GM18505 (cell line): ENCODE measurements around the gene LRRC47.

Source experiments
- ATAC-seq: cut with Tn5 transposase; IDR thresholded peaks from one replicate; pipeline ENCODE4 v1.9.1; 2021; ENCODE audit not compliant: unreplicated experiment
- POLR2A ChIP-seq: IDR thresholded peaks from 4 replicates; pipeline ENCODE4 v1.6.1; 2011; ENCODE audit warnings: borderline replicate concordance; ENCODE audit not compliant: insufficient read depth, insufficient read length; ENCODE audit errors: extremely low read depth

Gene LRRC47

DNA sequence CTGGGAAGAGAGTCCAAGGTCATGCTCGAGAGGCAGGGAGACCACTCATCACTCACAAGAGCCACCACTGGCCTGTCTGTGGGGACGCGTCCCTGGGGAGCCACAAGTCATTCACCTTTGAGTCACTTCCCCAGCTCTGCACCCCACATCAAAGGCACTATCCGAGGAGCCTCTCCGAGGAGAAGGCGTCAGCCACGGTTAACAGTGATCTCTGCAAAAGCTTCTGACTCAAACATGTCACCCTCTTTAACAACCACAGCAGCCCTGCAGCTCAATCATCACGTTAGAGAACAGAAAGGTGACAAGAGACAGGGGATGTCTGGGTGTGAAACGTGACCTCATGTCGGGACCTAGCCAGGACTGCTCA, 9.0 kb downstream of the LRRC47 start:
- no peak for ATAC-seq
- TF ChIP-seq POLR2A = no peak

DNA sequence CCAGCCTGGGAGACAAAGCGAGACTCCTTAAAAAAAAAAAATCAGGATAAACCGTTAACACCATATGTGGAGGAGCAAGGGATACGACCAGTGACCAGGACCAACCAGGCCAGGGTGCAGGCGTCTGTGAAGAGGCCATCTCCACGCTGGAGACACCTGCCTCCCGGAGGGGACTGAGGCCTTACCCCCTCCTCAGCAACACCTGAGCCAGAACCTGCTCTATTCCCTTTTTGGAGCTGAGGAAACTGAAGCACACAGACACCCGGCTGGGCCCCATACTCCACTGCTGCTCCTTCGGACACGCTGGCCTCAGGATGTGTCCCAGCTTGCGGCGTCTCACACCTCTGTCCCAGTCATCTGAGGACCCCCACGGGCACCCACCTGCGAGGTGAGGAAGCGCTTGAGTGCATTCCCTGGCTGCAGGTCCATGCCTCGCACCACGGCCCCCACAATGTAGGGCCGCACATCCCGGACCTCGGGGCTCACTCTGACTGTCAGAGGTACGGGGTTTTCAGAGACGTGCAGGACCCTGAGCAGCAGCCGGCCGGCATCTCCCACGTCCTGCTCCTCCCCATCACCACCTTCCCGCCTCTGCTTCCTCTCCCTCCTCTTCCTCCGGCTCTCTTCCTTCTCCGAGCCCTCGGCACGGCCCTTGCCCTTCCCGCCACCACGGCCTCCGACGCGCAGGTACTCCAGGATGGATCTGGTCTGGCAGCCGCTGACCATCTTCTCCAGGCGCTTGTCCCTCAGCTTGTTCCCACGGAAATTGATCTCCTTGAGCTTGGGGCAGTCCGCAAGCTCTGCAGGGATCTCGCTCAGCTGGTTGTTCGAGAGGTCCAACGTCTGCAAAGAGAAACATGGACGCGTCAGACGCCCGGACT, 9.6 kb downstream of the LRRC47 start:
- no peak for TF ChIP-seq POLR2A
- ATAC-seq = no peak

DNA sequence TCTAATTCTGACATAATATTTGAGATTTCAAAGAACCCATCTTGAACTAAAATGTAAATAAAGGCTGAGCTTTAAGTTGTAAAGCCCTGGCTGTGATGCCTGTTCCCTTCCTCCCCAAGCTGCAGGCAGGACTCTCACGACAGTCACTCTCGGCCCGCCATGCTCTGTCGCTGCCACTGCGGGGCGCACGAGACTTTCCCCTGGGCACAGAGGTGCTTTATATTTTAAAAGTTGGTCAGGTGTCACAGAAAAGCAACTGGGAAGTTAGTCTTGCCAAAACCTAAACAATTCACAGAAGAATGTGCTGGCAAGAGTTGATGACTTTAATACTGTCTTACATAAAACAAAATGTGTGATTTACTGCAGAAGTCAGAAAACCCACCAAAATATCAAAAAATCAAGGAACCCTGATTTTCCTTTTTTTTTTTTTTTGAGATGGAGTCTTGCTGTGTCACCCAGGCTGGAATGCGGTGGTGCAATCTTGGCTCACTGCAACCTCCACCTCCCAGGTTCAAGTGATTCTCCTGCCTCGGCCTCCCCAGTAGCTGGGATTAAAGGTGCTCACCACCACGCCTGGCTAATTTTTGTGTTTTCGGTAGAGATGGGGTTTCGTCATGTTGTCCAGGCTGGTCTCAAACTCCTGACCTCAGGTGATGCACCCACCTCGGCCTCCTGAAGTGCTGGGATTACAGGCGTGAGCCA, 10.7 kb downstream of the LRRC47 start:
- TF ChIP-seq POLR2A = no peak
- ATAC-seq = no peak

DNA sequence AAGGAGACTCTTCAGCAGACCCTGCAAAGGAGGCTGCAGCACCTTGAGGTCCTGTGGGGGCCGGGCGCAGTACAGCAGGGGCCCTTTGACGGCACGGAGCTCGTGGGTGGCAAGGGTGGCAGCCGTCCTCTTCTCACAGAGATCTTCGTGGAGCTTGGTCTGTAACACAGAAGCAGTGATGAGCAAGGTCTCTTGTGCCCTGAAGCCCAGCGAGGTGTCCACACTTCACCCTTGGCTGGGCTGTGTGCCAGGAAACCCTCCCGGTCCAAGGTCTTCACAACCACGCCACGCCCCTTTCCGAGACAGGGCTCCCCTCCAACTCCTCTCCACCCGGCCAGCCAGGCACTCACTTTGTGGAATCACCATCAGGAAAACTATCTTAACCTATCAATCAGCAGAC, 11.3 kb downstream of the LRRC47 start:
- ATAC-seq = no peak
- no peak for TF ChIP-seq POLR2A

DNA sequence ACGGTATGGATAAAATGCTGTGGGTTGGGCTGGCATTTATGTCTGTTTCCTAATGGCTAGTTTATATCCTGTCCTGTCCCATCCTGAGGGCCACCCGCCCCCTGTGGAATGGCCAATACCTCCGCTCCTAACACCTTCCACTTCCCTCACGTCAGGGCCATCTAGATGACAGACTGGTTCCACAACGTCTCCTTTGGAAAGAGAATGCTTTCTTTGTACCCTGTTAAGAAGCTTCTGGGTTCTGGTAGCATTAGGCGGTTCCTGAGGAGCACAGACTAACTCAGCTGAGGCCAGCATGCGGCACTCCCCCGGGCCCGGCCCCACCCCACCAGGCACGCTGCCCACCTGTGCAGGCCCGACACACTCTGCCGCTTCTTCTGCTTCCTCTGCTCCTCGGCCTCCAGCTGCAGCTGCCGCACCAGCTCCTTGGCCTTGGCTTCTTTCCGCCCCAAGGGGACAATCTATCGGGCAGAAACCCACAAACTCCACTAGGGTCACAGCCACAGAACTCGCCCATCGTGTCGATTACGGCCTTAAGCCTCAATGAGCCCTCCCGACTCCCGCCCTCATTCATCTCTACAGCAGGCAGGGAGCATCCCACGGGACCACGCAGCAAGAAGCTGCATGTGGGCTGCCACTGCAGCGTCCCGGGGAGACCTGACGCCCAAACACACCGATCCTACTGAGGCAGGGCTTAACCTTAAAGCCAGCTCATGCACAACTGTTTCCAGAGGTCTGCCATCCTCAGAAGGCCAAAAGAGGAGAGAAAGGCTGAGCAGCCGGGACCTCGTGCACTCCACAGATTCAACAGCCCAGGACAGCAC, 12.4 kb downstream of the LRRC47 start:
- TF ChIP-seq POLR2A = no peak
- ATAC-seq = no peak

DNA sequence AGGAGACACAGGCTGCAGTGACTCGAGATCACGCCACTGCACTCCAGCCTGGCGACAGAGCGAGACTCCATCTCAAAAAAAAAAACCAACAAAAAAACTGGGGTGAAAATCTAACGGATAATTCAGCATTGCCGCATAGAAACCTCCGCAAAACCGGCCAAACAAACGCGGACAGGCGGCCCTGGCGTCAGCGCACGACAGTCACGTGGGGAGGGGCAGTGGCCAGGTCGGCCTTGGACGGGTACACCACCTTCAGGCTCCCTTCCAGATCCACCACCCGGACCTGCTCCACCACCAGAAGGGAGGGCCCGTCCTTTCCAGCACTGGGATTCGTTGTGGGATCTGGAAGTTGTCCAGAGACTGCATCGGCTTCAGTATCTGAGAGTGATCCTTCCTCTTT, 15.4 kb downstream of the LRRC47 start:
- no peak for TF ChIP-seq POLR2A
- no peak for ATAC-seq

DNA sequence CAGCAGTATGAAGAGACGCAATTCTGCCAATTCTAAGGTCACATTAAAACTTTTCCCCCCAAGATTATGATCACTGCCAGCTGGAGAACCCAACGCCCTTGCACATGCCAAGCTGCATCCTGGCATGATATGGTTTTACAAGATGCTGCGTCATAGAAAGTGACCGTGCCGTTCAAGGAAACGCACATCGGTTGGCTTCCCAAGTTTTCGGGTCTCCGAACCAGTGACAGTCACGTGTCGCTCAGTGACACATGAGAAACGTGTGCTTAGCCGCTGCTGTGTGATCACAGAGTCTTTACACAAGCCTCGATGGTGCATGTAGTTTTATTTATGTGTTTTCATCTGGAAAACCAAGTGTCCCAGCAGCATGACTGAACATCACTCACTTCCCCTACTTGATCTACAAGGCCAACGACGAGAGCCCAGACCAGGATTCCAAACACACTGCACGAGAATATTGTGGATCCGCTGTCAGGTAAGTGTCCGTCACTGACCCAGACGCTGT, 16.3 kb downstream of the LRRC47 start:
- no peak for TF ChIP-seq POLR2A
- no peak for ATAC-seq

DNA sequence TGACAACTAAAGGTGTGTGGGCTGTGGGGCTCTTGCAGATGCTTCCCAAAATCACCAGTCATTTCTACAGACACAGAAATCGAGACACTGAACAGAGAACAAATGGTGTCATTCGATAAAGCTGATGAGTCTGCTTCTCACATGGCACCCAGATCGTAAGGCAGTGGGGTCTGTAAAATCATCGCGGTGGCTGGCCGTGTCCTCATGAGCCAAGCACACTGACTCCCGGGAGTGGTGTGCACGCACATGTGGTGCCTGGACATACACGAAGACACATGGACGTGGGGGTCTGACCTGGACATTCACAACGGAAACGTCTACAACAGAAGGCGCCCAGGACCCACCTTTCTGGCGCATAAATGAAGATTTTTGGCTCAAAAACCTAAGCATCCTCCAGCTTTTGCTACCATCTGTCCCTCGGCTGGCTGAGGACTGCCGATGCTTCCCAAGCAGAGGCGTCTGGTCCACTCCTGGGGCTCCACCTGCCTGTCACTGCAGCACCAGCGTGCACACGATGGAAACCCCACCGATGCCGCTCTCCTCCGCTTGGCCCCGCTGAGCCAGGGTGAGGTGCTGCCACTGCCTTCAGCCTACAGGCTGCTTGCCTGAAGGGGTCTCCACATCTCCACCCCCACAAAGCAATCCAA, 16.9 kb downstream of the LRRC47 start:
- ATAC-seq = no peak
- TF ChIP-seq POLR2A = no peak

DNA sequence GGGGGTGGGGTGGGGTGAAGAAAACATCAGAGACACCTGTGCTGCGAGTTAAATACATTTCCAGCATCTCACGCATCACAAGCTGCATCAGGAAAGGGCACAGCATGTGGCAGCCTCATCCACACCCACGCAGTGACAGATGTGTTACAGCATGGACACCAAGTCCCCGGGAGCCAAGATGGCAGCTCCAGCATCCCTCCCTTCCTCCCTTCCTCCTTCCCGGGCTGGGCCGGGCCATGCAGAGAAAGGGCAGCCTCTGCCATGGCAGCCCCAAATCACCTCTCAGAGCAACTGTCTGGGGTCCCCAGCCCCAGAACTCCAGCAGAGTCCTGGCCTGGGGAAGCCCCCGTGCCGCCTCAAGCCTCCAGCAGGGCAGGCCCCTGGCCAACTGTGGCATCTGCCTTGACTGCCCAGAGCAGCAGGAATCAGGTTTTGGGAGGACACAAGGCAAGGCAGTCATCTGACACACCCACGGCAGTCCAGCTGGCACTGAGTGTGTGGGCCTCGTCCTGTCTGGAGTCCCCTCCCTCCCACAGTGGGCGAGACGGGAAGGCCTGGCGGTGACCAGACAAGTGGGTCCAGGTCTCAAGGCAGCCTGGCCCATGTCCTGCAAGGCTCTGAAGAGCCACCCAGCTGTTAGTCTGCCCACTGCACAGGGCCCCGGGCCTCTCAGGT, 17.6 kb downstream of the LRRC47 start:
- TF ChIP-seq POLR2A = no peak

DNA sequence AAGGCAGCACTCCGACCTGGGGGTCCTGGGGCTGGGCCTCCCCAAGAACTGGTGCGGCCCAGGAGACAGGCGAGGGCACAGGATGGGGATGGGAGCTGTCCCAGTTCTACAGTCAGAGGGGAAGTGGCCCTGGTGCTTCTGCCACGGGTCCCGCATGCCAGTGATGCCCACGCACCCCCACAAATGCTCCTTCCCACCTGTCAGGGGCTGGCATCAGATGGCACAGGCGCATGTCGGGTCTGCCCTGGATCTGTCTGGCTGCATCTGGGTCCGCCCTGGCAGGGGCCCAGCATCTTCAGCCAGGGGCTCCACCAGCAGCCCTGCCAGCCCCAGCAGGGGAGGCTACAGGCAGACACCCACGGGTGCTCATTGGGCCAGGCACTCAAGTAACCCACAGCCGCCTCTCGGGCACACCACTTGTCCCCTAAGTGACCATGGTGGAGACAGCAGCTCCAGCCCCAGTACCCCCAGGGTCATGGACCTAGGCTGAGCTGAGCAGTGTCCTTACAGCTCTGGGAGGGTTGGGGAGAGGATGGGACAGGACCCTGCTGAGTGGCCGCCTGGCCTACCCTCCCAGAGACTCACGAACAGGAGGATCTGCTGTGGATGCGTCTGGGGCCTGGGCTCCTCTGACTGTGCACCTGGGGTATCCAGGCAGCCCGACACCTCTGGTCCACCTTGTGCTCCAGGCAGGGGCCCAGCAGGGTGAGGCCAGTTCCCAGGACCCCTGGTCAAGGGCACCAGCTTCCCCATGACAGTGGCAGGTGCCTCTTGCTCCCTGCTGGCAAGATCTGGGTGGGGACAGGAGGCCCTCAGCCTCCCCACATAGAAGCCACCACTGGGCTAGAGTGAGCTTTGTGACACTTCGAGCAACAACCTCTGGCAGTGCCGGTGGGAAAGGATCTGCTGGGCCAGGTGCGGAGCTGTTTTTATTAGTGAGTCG, 18.4 kb downstream of the LRRC47 start:
- no peak for TF ChIP-seq POLR2A
- no peak for ATAC-seq

More for the DNA sequence above, 17.6 kb downstream of the LRRC47 start:
- ATAC-seq = no peak

DNA sequence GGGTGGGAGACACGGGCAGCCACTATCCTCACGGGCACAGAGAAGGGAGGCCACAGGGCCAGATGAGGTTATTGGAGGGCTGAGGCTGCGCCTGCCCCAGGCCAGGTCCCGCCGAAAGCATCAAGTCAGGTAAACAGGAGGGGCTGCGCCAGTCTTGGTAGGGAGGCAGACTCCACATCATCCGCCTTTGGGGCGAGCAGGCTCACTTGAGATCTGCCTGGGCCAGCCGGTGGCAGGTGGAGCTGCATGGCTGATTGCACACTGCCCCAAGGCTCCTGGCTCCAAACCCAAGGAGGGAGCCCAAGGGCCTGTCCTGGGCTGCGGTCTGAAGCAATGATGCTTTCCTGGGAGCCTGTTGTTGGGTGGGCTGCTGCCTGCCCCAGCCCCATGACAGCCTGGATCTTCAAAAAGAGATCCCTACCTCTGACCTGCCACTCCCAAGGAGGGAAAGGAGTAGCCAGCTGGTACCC, 19.2 kb downstream of the LRRC47 start:
- no peak for TF ChIP-seq POLR2A
- ATAC-seq = no peak
